DOHH2 (cell line): ENCODE measurements around the gene ZNF654.
A peak's percentile ranks its signal among the peaks of the same experiment; 100 is the strongest.

Experiments used
- H3F3A ChIP-seq: fragments of 200-600 bp; sonication (generic), shearing (Covaris generic); 2 replicates; pipeline ENCODE4 v1.6.0; 2016; ENCODE audit warnings: antibody characterized with exemption, mild to moderate bottlenecking; ENCODE audit not compliant: control insufficient read depth, insufficient read depth
- H3K27ac ChIP-seq: fragments of 200-600 bp; sonication (generic); 2 replicates; pipeline ENCODE4 v1.5.1; 2014; ENCODE audit warnings: low read depth, mild to moderate bottlenecking, low read length, moderate library complexity
- H3K27me3 ChIP-seq: fragments of 200-600 bp; sonication (generic); 2 replicates; pipeline ENCODE4 v1.6.1; 2014; ENCODE audit warnings: mild to moderate bottlenecking, low read length, mixed read lengths; ENCODE audit not compliant: control insufficient read depth
- H3K36me3 ChIP-seq: fragments of 200-600 bp; sonication (generic); 2 replicates; pipeline ENCODE4 v1.6.1; 2014; ENCODE audit warnings: mild to moderate bottlenecking, low read length, moderate library complexity, mixed read lengths; ENCODE audit not compliant: control insufficient read depth
- H3K4me1 ChIP-seq: fragments of 200-600 bp; sonication (generic); 2 replicates; pipeline ENCODE4 v1.6.1; 2014; ENCODE audit warnings: mild to moderate bottlenecking, low read length, mixed read lengths; ENCODE audit not compliant: control insufficient read depth
- H3K4me2 ChIP-seq: fragments of 200-600 bp; sonication (generic); 2 replicates; pipeline ENCODE4 v1.6.0; 2014; ENCODE audit warnings: mild to moderate bottlenecking, low read length, moderate library complexity
- H3K4me3 ChIP-seq: fragments of 200-600 bp; sonication (generic); 2 replicates; pipeline ENCODE4 v1.5.1; 2014; ENCODE audit warnings: mild to moderate bottlenecking, low read length, mixed read lengths
- H3K79me2 ChIP-seq: fragments of 200-600 bp; sonication (generic); 2 replicates; pipeline ENCODE4 v1.6.1; 2014; ENCODE audit warnings: mild to moderate bottlenecking, low read length, mixed read lengths; ENCODE audit not compliant: control insufficient read depth
- H3K9me2 ChIP-seq: fragments of 200-600 bp; sonication (generic); replicated peaks from 2 replicates; pipeline ENCODE4 v1.6.1; 2014; ENCODE audit warnings: mild to moderate bottlenecking, low read length, mixed read lengths; ENCODE audit not compliant: control insufficient read depth
- H3K9me3 ChIP-seq: fragments of 200-600 bp; sonication (generic); 2 replicates; pipeline ENCODE4 v1.6.1; 2014; ENCODE audit warnings: antibody characterized with exemption, low read length, mixed read lengths; ENCODE audit not compliant: control insufficient read depth, insufficient read depth
- H4K20me1 ChIP-seq: fragments of 200-600 bp; sonication (generic); 2 replicates; pipeline ENCODE4 v1.6.0; 2014; ENCODE audit warnings: low read depth, mild to moderate bottlenecking, antibody characterized with exemption, low read length, moderate library complexity; ENCODE audit not compliant: control insufficient read depth, insufficient read depth
- EZH2phosphoT487 ChIP-seq: fragments of 200-600 bp; sonication (generic); IDR thresholded peaks from 2 replicates; pipeline ENCODE4 v1.6.1; 2017; ENCODE audit warnings: borderline replicate concordance, mild to moderate bottlenecking, antibody characterized with exemption, low read length, moderate library complexity, mixed read lengths
- TF ChIP-seq, protein P1 (sequence below): fragments of 200-600 bp; sonication (generic); IDR thresholded peaks from one replicate; pipeline ENCODE4 v1.5.1; 2014; ENCODE audit warnings: antibody characterized with exemption, mild to moderate bottlenecking, low read depth, low read length; ENCODE audit not compliant: poor library complexity, severe bottlenecking

ZNF654 gene

DNA sequence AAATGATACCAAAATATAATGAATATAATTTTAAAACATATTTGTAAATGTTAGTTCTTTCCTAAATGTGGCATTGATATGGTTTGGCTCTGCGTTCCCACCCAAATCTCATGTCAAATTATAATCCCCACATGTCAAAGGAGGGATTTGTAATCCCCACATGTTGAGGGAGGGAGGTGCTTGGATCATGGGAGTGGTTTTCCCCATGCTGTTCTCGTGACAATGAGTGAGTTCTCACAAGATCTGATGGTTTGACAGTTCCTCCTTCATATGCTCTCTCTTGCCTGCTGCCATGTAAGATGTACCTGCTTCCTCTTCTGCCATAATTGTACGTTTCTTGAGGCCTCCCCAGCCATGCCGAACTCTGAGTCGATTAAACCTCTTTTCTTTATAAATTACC, 12.3 kb upstream of the ZNF654 start:
- Histone ChIP-seq H3K9me3 (no peaks in the 10 kb centered on the region), H4K20me1 (no peaks in the 10 kb centered on the region), H3K27me3 (no peaks in the 10 kb centered on the region)

DNA sequence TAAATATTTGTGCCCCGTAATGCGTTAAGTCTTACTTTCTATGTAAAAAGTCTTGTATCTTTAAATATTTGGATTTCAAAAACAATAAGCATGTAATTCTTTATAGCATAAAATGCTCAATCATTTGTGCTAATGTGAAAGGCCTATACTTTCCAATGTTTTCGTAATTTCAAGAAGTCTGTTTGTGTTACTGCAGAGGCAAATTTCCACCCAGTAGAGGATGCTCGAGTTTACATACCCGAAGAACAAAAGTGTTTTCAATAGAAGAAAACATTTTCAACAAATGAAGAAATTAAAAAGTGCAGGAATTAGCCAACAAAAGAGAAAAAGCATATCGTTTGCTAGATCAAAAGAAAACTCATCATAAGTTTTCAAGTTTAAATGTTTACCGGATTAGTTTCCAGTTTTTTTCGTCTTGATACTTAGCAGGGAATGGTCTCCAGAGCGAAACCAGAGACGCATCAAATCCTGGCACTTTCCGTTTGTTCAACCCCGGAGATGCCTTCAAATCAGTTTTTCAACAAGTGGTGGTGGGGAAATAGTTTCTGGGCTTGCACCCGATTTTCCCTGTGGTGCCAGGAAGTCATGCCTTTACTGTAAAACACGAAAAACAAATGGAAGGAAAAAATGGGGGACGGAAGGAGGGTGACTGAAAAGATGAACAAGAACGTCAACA, 1.3 kb upstream of the ZNF654 start:
- Histone ChIP-seq H3K9me3 (no peaks in the 10 kb centered on the region), H4K20me1 (peaks cover 12% of the 10 kb centered on the region), H3K36me3 (peaks cover 62% of the 10 kb centered on the region), H3K9me2 (no peaks in the 10 kb centered on the region), H3K4me2 (peak overlapping the region; percentile 92), H3K4me1 (peaks cover 34% of the 10 kb centered on the region), H3K27ac (peak overlapping the region; percentile 67), H3F3A (peaks cover 13% of the 10 kb centered on the region), H3K4me3 (peak overlapping the region; percentile 86), H3K27me3 (no peaks in the 10 kb centered on the region), H3K79me2 (peaks cover 76% of the 10 kb centered on the region)
- TF ChIP-seq, protein P1, sequence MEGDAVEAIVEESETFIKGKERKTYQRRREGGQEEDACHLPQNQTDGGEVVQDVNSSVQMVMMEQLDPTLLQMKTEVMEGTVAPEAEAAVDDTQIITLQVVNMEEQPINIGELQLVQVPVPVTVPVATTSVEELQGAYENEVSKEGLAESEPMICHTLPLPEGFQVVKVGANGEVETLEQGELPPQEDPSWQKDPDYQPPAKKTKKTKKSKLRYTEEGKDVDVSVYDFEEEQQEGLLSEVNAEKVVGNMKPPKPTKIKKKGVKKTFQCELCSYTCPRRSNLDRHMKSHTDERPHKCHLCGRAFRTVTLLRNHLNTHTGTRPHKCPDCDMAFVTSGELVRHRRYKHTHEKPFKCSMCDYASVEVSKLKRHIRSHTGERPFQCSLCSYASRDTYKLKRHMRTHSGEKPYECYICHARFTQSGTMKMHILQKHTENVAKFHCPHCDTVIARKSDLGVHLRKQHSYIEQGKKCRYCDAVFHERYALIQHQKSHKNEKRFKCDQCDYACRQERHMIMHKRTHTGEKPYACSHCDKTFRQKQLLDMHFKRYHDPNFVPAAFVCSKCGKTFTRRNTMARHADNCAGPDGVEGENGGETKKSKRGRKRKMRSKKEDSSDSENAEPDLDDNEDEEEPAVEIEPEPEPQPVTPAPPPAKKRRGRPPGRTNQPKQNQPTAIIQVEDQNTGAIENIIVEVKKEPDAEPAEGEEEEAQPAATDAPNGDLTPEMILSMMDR = no peak
- TF ChIP-seq EZH2phosphoT487 = no peak

More for the DNA sequence above, 12.3 kb upstream of the ZNF654 start:
- H3K4me3 ChIP-seq = no peak overlapping the region
- peaks cover under 1% of the 10 kb centered on the region; the same call in 1 of the 2 replicates for H3F3A ChIP-seq
- H3K9me2 ChIP-seq = no peaks in the 10 kb centered on the region
- TF ChIP-seq, protein P1 = no peak
- no peak for TF ChIP-seq EZH2phosphoT487
- no peak overlapping the region for H3K27ac ChIP-seq
- H3K4me2 ChIP-seq = no peak overlapping the region
- H3K79me2 ChIP-seq = no peaks in the 10 kb centered on the region
- H3K4me1 ChIP-seq = no peaks in the 10 kb centered on the region
- H3K36me3 ChIP-seq = no peaks in the 10 kb centered on the region

DNA sequence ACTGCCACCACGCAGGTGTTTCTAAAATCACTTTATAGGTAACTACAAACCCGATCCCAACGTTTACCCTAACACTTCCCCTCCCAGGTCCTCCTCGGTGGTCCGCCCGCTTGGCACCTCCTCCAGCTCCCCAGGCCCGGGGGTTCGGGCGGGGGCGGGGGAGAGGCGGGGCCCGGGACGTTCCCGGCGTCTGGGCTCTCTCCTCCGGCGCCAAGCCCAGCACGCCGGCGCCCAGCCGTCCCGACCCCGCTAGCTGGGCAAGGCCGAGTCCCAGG, 812 bp upstream of the ZNF654 start:
- no peaks in the 10 kb centered on the region for H3K27me3 ChIP-seq
- H4K20me1 ChIP-seq = peaks cover 12% of the 10 kb centered on the region
- H3F3A ChIP-seq = peaks cover 9% of the 10 kb centered on the region; the same call in 1 of the 2 replicates
- H3K4me1 ChIP-seq = peaks cover 34% of the 10 kb centered on the region
- peaks cover 59% of the 10 kb centered on the region for H3K36me3 ChIP-seq
- peak overlapping the region; percentile 92 for H3K4me2 ChIP-seq
- peak overlapping the region; percentile 86 for H3K4me3 ChIP-seq
- no peaks in the 10 kb centered on the region for H3K9me2 ChIP-seq
- peaks cover 81% of the 10 kb centered on the region for H3K79me2 ChIP-seq
- TF ChIP-seq, protein P1 = no peak
- no peak for TF ChIP-seq EZH2phosphoT487
- H3K9me3 ChIP-seq = no peaks in the 10 kb centered on the region
- peak overlapping the region; percentile 67 for H3K27ac ChIP-seq
